GM18498 (cell line): ENCODE results near the gene JAM3.
"Not testable (repeated sequence)": the region's sequence is repeated elsewhere in the genome, so short reads cannot be mapped to it uniquely, and the experiment has no call there.

ENCODE experiments used
- ATAC-seq: cut with Tn5 transposase; IDR thresholded peaks from one replicate; pipeline ENCODE4 v1.9.1; 2021; ENCODE audit warnings: mild to moderate bottlenecking, moderate library complexity; ENCODE audit not compliant: unreplicated experiment

The JAM3 gene

DNA sequence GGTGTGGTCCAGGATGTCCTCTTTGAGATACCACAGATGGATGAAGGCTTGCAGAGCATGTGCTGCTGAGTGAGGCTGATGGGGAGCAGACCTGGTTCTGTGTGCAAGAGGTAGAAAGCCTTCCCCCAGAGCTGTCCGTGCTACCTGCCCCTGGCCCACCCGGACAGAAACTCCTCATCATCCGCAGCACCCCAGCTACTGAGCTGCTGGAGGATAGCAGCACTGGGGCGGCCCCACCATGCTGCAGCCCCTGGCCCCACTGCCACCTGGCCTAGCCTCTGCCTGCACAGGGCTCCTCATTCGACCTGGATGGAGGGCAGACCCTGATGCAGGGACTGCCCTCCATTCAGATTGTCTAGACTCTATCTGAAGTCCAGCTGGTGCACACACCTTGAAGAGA is 104.4 kb downstream of the JAM3 start:
- no peak for ATAC-seq

- ATAC-seq: no peak
Measured at GRCh38 chr11:134176284-134176683, 107.4 kb downstream of the JAM3 start.

DNA sequence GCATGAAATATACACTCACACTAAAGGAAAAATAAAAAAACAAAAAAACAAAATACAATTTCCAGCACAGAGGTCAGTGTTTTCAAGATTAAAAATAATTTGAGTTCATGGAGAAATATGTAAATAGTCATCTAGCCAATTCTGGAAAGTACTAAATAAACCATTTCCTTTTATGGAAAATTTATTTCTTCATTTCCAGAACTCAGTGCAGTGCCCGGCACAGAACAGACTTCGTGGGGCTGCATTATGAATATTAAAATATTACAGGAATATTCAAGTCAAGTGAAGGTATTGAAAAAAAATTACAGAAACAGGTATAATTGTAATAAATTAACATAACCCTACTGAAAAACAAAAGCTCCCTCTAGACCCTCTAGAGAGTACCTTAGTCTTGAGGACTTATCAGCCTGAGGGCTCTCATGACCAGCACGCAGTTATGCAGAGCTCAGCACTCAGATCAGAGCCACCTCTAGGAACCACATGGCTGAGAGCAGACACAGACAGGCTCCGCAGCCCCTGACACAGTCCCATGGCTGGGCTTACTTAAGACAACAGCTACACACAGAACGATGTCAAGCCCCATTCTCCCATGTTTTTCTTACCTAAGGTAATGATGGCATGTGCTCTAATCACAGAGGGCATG is 109.3 kb downstream of the JAM3 start:
- no peak for ATAC-seq

GRCh38 chr11:134181707-134182106 is 112.8 kb downstream of the JAM3 start:
- ATAC-seq: no peak

GRCh38 chr11:134188092-134188491 is 119.2 kb downstream of the JAM3 start:
- not testable (repeated sequence) for ATAC-seq

DNA sequence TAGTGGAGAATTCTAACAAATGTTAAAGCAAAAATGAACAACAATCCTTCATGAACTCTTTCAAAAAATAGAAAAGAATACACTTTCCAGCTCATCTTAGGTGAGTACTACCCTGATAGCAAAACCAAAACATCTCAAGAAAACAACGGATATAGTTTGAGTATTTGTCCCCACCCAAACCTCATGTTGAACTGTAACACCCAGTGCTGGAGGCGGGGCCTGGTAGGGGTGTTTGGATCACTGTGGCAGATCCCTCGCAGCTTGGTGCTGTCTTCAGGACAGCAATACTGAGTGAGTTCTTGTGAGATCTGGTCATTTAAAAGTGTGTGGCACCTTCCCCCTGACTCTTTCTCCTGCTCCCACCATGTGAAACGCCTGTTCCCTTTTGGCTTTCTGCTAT is 127.9 kb downstream of the JAM3 start:
- no peak for ATAC-seq

- no peak for ATAC-seq
Measured at GRCh38 chr11:134199531-134199930, 130.7 kb downstream of the JAM3 start.

DNA sequence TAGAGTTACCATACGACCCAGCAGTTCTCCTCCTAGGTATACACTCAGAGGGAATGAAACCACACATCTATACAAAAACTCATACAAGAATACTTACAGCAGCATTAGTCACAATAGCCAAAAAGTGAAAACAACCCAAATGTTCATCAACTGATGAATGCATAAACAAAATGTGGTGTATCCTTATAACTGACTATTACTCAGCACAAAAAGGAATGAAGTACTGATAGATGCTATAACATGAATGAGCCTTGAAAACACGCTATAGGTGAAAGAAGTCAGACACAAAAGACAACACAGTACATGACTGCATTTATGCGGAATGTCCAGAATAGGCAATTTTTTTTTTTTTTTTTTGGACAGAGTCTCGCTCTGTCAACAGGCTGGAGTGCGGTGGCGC is 131.8 kb downstream of the JAM3 start:
- no peak for ATAC-seq
